ENCODE results near the gene ZBTB45. TPM values are rescaled to one million over a fixed set of nuclear protein-coding genes. Genes with fewer than 3 reads are reported as not detected.
A peak's percentile ranks its signal among the peaks of the same experiment; 100 is the strongest.

The ZBTB45 gene
- total RNA-seq, 4 donors from 2014 or later, result 9.8 to 14.0 (median 13.4) TPM

GRCh38 chr19:58563034-58563573 lies 43.5 kb upstream of the ZBTB45 start:
- Histone ChIP-seq H3K36me3 (peaks cover 0 to 15% of the 10 kb centered on the region in 2 donors), H3K27me3 (no peaks in the 10 kb centered on the region), H3K9me3 (no peaks in the 10 kb centered on the region), H3K4me3 (peak overlapping the region; percentile 26 to 54), H3K4me1 (peaks cover 0 to 47% (median 28%) of the 10 kb centered on the region in 3 donors), H3K27ac (peak overlapping the region in 3 of 4 donors; percentile 73 to 81 (median 76))
- no peak for ATAC-seq
- no peak for TF ChIP-seq POLR2AphosphoS5 (IDR thresholded peaks at IDR 0.05)
- TF ChIP-seq CTCF (IDR thresholded peaks at IDR 0.05), result no peak
- TF ChIP-seq POLR2A (IDR thresholded peaks at IDR 0.05), result no peak
- TF ChIP-seq EP300 (IDR thresholded peaks at IDR 0.05), result no peak
- whole genome bisulfite sequencing, 2 donors (ENCODE audit: low coverage in 1 of 2), result 0% methylated on average over 1 of the region's 40 CpGs; no CpG with 5 or more reads in 1 of the 2 donors

GRCh38 chr19:58562122-58563033 lies 42.8 kb upstream of the ZBTB45 start:
- no peaks in the 10 kb centered on the region for H3K9me3 ChIP-seq
- TF ChIP-seq CTCF (IDR thresholded peaks at IDR 0.05) (no peak), POLR2AphosphoS5 (IDR thresholded peaks at IDR 0.05) (peak; percentile 25), POLR2A (IDR thresholded peaks at IDR 0.05) (no peak)
- peak overlapping the region; percentile 1 to 81 (median 74) for H3K27ac ChIP-seq
- H3K27me3 ChIP-seq, result no peaks in the 10 kb centered on the region
- peak overlapping the region; percentile 26 to 54 for H3K4me3 ChIP-seq
- H3K36me3 ChIP-seq, result peaks cover 0 to 13% of the 10 kb centered on the region in 2 donors
- H3K4me1 ChIP-seq, result peaks cover 0 to 52% (median 31%) of the 10 kb centered on the region in 3 donors
- no CpG with 5 or more reads among the region's 107 CpGs for WGBS, 2 donors (ENCODE audit: low coverage in 1 of 2)
- no peak for ATAC-seq

- H3K4me1 ChIP-seq, result peaks cover 6 to 61% (median 39%) of the 10 kb centered on the region in 3 donors
Measured at GRCh38 chr19:58561373-58562121, 41.9 kb upstream of the ZBTB45 start.

GRCh38 chr19:58560921-58561320 lies 41.3 kb upstream of the ZBTB45 start:
- H3K27ac ChIP-seq, result no peak overlapping the region

More at GRCh38 chr19:58561373-58562121, 41.9 kb upstream of the ZBTB45 start:
- Histone ChIP-seq H3K27me3 (no peaks in the 10 kb centered on the region), H3K36me3 (peaks cover 0 to 12% of the 10 kb centered on the region in 2 donors), H3K4me3 (peak overlapping the region; percentile 26 to 54), H3K9me3 (no peaks in the 10 kb centered on the region), H3K27ac (peak overlapping the region in 3 of 4 donors; percentile 73 to 81 (median 76))
- TF ChIP-seq EP300 (IDR thresholded peaks at IDR 0.05) (no peak), POLR2A (IDR thresholded peaks at IDR 0.05) (no peak), CTCF (IDR thresholded peaks at IDR 0.05) (no peak), POLR2AphosphoS5 (IDR thresholded peaks at IDR 0.05) (no peak)
- 60% methylated on average over 4 of the region's 16 CpGs; no CpG with 5 or more reads in 1 of the 2 donors for WGBS, 2 donors (ENCODE audit: low coverage in 1 of 2)
- no peak for ATAC-seq

More at GRCh38 chr19:58560921-58561320, 41.3 kb upstream of the ZBTB45 start:
- peaks cover 0 to 14% of the 10 kb centered on the region in 2 donors for H3K36me3 ChIP-seq
- no peak overlapping the region for H3K4me3 ChIP-seq
- no peak for ATAC-seq
- no peaks in the 10 kb centered on the region for H3K27me3 ChIP-seq
- no peaks in the 10 kb centered on the region for H3K9me3 ChIP-seq
- peaks cover 6 to 67% (median 45%) of the 10 kb centered on the region in 3 donors for H3K4me1 ChIP-seq
- no peak for TF ChIP-seq EP300 (IDR thresholded peaks at IDR 0.05)
- peak in 1 of 4 experiments; percentile 6 for TF ChIP-seq CTCF (IDR thresholded peaks at IDR 0.05)
